ENCODE results near the gene NCKAP5. TPM values are rescaled to one million over a fixed set of nuclear protein-coding genes. Genes with fewer than 3 reads are reported as not detected.
"Not testable (repeated sequence)": the region's sequence is repeated elsewhere in the genome, so short reads cannot be mapped to it uniquely, and the experiment has no call there.

The NCKAP5 gene
- total RNA-seq, 2 donors from 2014 or later, result not detected

GRCh38 chr2:133526530-133527300 lies 41.5 kb downstream of the NCKAP5 start:
- Mint-ChIP-seq H3K27ac (no peak overlapping the region), H3K4me1 (ENCODE audit: low read depth) (no peaks in the 10 kb centered on the region), H3K9me3 (peaks cover 0 to 3% of the 10 kb centered on the region in 2 donors), H3K36me3 (ENCODE audit: insufficient read depth in 2 of 2) (no peaks in the 10 kb centered on the region), H3K4me3 (no peak overlapping the region), H3K27me3 (ENCODE audit: low read depth) (no peaks in the 10 kb centered on the region)
- DNase-seq (no peak), ATAC-seq (replicated peaks in 1 of 2) (no peak)

- Mint-ChIP-seq H3K27ac (no peak overlapping the region), H3K4me3 (no peak overlapping the region), H3K27me3 (ENCODE audit: low read depth) (no peaks in the 10 kb centered on the region), H3K4me1 (ENCODE audit: low read depth) (no peaks in the 10 kb centered on the region), H3K36me3 (ENCODE audit: insufficient read depth in 2 of 2) (no peaks in the 10 kb centered on the region), H3K9me3 (peaks cover 0 to 2% of the 10 kb centered on the region in 2 donors)
- no peak for ATAC-seq (replicated peaks in 1 of 2)
- DNase-seq, result no peak
These were observed 42.4 kb downstream of the NCKAP5 start for GRCh38 chr2:133525613-133526529.

- no peak overlapping the region for H3K4me3 Mint-ChIP-seq
- H3K27ac Mint-ChIP-seq, result no peak overlapping the region
- no peaks in the 10 kb centered on the region for H3K4me1 Mint-ChIP-seq (ENCODE audit: low read depth)
- no peak for DNase-seq
- H3K9me3 Mint-ChIP-seq, result no peaks in the 10 kb centered on the region
- H3K27me3 Mint-ChIP-seq (ENCODE audit: low read depth), result no peaks in the 10 kb centered on the region
- ATAC-seq (replicated peaks in 1 of 2), result no peak
- H3K36me3 Mint-ChIP-seq (ENCODE audit: insufficient read depth in 2 of 2), result no peaks in the 10 kb centered on the region
These were observed 43.2 kb downstream of the NCKAP5 start for GRCh38 chr2:133525090-133525489.

GRCh38 chr2:133523406-133523805 lies 44.9 kb downstream of the NCKAP5 start:
- H3K9me3 Mint-ChIP-seq, result no peaks in the 10 kb centered on the region
- H3K27ac Mint-ChIP-seq, result no peak overlapping the region
- H3K27me3 Mint-ChIP-seq (ENCODE audit: low read depth), result no peaks in the 10 kb centered on the region
- H3K36me3 Mint-ChIP-seq (ENCODE audit: insufficient read depth in 2 of 2), result no peaks in the 10 kb centered on the region
- H3K4me3 Mint-ChIP-seq, result no peak overlapping the region
- no peaks in the 10 kb centered on the region for H3K4me1 Mint-ChIP-seq (ENCODE audit: low read depth)
- ATAC-seq (replicated peaks in 1 of 2), result no peak
- DNase-seq, result no peak

GRCh38 chr2:133522204-133522603 lies 46.1 kb downstream of the NCKAP5 start:
- Mint-ChIP-seq H3K27ac (no peak overlapping the region), H3K4me3 (no peak overlapping the region), H3K4me1 (ENCODE audit: low read depth) (no peaks in the 10 kb centered on the region), H3K36me3 (ENCODE audit: insufficient read depth in 2 of 2) (no peaks in the 10 kb centered on the region), H3K9me3 (no peaks in the 10 kb centered on the region), H3K27me3 (ENCODE audit: low read depth) (no peaks in the 10 kb centered on the region)
- ATAC-seq (replicated peaks in 1 of 2) (no peak), DNase-seq (no peak)

GRCh38 chr2:133521146-133521745 lies 47.0 kb downstream of the NCKAP5 start:
- ATAC-seq (replicated peaks in 1 of 2) (no peak), DNase-seq (no peak)
- no peak overlapping the region for H3K4me3 Mint-ChIP-seq
- no peak overlapping the region for H3K27ac Mint-ChIP-seq
- no peaks in the 10 kb centered on the region for H3K36me3 Mint-ChIP-seq (ENCODE audit: insufficient read depth in 2 of 2)
- no peaks in the 10 kb centered on the region for H3K27me3 Mint-ChIP-seq (ENCODE audit: low read depth)
- H3K9me3 Mint-ChIP-seq, result no peaks in the 10 kb centered on the region
- no peaks in the 10 kb centered on the region for H3K4me1 Mint-ChIP-seq (ENCODE audit: low read depth)

- not testable (repeated sequence) for DNase-seq; H3K4me3 Mint-ChIP-seq; H3K4me1 Mint-ChIP-seq (ENCODE audit: low read depth); H3K27ac Mint-ChIP-seq; ATAC-seq (replicated peaks in 1 of 2); H3K9me3 Mint-ChIP-seq; H3K27me3 Mint-ChIP-seq (ENCODE audit: low read depth); H3K36me3 Mint-ChIP-seq (ENCODE audit: insufficient read depth in 2 of 2)
These were observed 48.6 kb downstream of the NCKAP5 start for GRCh38 chr2:133519677-133520076.

- Mint-ChIP-seq H3K4me1 (ENCODE audit: low read depth) (no peaks in the 10 kb centered on the region), H3K27ac (no peak overlapping the region), H3K9me3 (no peaks in the 10 kb centered on the region), H3K27me3 (ENCODE audit: low read depth) (no peaks in the 10 kb centered on the region), H3K36me3 (ENCODE audit: insufficient read depth in 2 of 2) (no peaks in the 10 kb centered on the region), H3K4me3 (no peak overlapping the region)
- DNase-seq (no peak), ATAC-seq (replicated peaks in 1 of 2) (no peak)
These were observed 49.4 kb downstream of the NCKAP5 start for GRCh38 chr2:133518700-133519344.

GRCh38 chr2:133517876-133518275 lies 50.4 kb downstream of the NCKAP5 start:
- Mint-ChIP-seq H3K27me3 (ENCODE audit: low read depth) (no peaks in the 10 kb centered on the region), H3K36me3 (ENCODE audit: insufficient read depth in 2 of 2) (no peaks in the 10 kb centered on the region), H3K4me1 (ENCODE audit: low read depth) (no peaks in the 10 kb centered on the region), H3K4me3 (no peak overlapping the region), H3K27ac (no peak overlapping the region), H3K9me3 (no peaks in the 10 kb centered on the region)
- ATAC-seq (replicated peaks in 1 of 2) (no peak), DNase-seq (no peak)

- Mint-ChIP-seq H3K36me3 (ENCODE audit: insufficient read depth in 2 of 2) (no peaks in the 10 kb centered on the region), H3K4me3 (no peak overlapping the region), H3K27me3 (ENCODE audit: low read depth) (no peaks in the 10 kb centered on the region), H3K9me3 (no peaks in the 10 kb centered on the region), H3K4me1 (ENCODE audit: low read depth) (no peaks in the 10 kb centered on the region), H3K27ac (no peak overlapping the region)
- ATAC-seq (replicated peaks in 1 of 2) (no peak), DNase-seq (no peak)
These were observed 51.7 kb downstream of the NCKAP5 start for GRCh38 chr2:133516405-133517026.

- Mint-ChIP-seq H3K4me3 (no peak overlapping the region), H3K36me3 (ENCODE audit: insufficient read depth in 2 of 2) (no peaks in the 10 kb centered on the region), H3K9me3 (no peaks in the 10 kb centered on the region), H3K4me1 (ENCODE audit: low read depth) (no peaks in the 10 kb centered on the region), H3K27me3 (ENCODE audit: low read depth) (no peaks in the 10 kb centered on the region), H3K27ac (no peak overlapping the region)
- ATAC-seq (replicated peaks in 1 of 2), result no peak
- no peak for DNase-seq
These were observed 53.0 kb downstream of the NCKAP5 start for GRCh38 chr2:133515271-133515670.

- H3K9me3 Mint-ChIP-seq, result no peaks in the 10 kb centered on the region
- no peaks in the 10 kb centered on the region for H3K36me3 Mint-ChIP-seq (ENCODE audit: insufficient read depth in 2 of 2)
- H3K4me1 Mint-ChIP-seq (ENCODE audit: low read depth), result no peaks in the 10 kb centered on the region
- DNase-seq (no peak), ATAC-seq (replicated peaks in 1 of 2) (no peak)
- no peak overlapping the region for H3K4me3 Mint-ChIP-seq
- no peak overlapping the region for H3K27ac Mint-ChIP-seq
- no peaks in the 10 kb centered on the region for H3K27me3 Mint-ChIP-seq (ENCODE audit: low read depth)
These were observed 54.4 kb downstream of the NCKAP5 start for GRCh38 chr2:133513893-133514292.

Measured in activated T-cell treated with anti-CD3 and anti-CD28 coated beads, Interleukin-2, amount 50 U/mL, for 72 hours (primary cell).